HG02973 (cell line): Measurements from ENCODE around the gene SIX2.
"Not testable (repeated sequence)": the region's sequence is repeated elsewhere in the genome, so short reads cannot be mapped to it uniquely, and the experiment has no call there.

ENCODE experiments used
- ATAC-seq: cut with Tn5 transposase; IDR thresholded peaks from one replicate; pipeline ENCODE4 v1.9.1; 2021; ENCODE audit warnings: moderate library complexity; ENCODE audit not compliant: unreplicated experiment

SIX2 gene

DNA sequence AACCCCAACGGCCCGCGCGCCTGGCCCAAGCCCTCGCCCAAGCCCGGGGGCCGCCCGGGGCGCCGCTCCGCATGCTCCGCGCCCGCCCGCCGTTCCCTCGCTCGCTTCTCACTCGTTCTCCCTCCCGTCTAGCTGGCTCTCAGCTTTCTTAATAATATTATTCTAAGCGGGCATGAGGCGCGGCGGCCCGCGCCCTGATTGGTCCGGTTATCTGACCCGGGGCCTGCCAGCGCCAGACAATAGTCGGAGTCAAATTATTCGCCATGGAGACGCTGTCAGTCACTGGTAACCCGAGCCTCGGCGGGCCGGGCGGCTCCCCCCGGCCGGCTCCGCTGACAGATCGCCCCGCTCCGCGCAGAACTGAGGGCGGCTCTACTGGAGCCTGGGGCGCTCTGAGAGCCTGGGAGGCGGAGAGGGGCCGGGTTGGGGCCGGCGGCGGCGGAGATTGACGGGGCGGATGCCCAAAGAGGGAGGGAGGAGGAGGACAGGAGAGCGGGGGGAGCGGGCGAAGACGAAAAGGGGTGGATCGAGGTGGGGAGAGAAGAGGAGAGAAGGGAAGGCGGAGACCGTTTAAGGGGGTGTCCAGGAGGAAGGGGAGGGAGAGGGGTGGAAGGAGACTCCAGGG is at the start of gene SIX2:
Gene SIX2 (minus strand): TSS at position 150 of the 625 bp plus-strand sequence. CDS start 342 bp downstream, outside the sequence.
- no peak for ATAC-seq

DNA sequence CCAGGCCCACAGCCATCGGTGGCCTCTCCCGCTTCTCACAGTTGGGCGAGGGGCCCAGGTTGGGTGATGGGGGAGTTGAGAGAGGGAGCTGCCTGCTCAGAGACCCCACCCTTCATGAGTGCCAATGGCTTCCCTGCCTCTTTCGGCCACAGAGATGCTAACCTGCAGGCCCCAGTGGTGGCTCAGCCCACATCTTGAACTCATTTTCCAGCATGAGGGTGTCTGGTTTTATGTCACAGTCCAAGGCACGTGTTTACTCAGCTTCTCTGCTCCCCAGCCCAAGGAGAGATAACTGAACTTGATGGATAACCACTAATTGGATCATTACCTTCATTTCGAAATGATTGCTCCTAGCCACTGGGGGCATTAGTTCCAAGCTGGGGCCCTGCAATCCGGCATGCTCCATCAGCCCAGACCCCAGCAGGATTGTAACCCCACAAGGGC is 45.9 kb upstream of the SIX2 start:
- ATAC-seq = no peak

DNA sequence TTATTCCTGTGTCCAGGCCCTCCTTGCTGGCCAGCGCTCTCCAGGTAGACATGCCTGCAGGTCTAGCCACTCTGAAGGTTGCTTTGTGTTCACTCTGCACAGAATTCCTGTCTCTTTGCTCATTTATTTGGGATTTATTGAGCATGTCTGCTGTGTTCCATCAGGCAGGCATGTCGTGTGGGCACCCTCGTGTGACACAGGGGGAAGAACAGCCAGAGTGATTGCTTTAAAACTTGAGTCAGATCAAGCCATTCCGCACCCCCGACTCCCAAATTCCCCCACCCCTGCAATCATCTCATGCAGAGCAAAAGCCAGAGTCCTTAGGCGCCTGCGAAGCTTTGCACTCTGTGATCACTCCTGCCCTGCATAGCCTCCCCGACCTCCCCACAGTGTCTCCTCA is 44.7 kb upstream of the SIX2 start:
- no peak for ATAC-seq

DNA sequence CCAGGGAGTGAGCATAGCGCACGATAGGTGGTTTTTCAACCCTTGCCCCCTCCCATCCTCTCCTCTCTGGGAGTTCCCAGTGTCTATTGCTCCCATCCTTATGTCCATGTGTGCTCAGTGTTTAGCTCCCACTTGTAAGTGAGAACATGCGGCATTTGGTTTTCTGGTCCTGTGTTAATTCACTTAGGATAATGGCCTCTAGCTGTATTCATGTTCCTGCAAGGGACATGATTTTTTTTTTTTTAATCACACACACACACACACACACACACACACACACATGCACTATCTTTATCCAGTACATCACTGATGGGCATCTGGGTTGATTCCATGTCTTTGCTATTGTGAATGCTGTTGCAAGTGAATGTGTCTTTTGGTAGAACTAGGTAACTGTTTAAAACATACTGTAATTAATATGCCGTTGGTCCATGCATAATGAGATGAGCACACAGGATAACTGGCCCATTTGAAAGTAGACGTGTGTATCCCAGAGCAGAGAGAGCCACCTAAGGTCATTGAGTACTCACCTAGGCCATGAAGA is 43.2 kb upstream of the SIX2 start:
- no peak for ATAC-seq

DNA sequence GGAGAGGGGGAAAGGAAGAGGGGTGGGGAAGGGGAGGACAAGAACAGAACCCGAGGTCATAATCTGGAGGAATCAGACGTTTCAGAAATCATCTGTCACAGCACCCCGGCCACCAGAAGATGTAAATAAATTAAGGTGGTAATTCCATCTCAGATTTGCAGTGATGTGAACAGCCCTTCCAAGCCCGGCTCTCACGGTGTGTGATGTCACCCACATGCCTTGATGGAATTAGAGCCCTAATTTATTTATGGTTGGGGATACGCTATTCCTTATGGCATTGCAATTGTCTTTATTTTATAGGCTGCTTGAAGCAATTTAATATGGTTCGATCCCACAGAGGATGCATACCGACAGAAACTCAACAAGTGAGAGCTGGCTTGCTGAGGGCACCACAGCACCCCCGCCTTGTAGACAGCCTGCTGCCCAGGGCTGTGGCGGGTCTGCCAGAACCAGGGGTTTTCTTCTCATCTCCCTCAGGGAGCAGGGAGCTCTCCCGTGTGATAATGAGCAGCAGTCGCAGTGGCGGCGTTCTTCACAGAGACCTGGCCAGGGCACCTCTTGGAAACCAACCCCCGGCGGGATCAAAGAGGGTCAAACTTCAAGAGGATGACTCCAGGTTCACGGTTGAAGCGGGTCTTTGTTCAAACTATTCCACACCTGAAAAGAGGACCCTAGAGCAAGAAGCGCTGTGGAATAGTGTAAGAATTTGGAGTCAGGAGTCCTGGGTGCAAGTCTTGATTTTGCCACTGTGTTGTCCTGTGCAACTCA is 40.5 kb upstream of the SIX2 start:
- no peak for ATAC-seq

DNA sequence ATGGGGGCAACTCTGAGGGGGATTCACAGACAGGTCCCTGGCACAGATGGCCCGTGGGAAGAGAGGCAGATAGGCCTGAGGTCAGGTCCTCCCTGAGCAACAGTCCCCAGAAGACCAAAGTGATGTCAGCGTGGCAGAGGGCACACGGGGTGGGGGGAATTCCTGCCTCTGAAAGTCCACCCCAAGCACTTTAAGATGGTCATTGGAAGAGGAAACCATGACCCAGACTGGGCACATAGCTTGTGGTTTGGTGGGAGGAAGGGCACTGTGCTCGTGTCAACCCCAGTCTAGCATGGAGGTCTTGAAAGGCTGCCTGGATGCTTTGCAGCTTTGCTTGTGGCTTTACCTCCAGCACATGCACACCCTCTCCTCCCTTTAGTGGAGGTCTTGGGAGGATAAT is 38.0 kb upstream of the SIX2 start:
- ATAC-seq = no peak

DNA sequence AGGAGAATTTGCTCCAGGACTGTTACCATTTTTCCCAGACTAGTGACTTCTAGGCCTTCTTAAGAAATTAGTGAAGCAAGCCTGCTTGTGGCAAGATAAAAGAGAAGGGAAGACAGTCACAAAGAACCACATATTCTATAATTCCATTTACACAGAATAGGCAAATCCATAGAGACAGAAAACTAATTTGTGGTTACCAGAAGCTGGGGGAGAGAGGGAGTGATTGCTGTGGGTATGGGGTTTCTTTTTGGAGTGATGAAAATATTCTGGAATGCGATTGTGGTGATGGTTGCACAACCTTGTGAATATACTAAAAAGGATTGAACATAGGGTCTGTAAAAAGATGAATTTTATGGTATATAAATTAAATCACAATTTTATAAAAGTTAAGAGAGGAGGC is 37.5 kb upstream of the SIX2 start:
- ATAC-seq = no peak

DNA sequence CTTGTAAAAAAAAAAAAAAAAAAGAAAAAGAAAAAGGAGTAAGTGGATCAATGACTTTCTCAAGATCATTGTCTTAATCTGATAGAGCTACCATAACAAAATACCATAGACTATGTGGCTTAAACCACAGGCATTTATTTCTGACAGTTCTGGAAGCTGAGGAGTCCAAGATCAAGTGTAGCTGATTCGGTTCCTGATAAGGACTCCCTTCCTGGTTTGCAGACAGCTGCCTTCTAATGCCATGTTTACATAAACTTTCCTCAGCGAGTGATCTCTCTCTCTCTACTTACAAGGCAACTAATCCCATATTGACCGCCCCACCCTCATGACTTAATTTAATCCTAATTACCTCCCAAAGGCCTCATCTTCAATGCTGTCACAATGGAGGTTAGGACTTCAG is 36.5 kb upstream of the SIX2 start:
- ATAC-seq = no peak

DNA sequence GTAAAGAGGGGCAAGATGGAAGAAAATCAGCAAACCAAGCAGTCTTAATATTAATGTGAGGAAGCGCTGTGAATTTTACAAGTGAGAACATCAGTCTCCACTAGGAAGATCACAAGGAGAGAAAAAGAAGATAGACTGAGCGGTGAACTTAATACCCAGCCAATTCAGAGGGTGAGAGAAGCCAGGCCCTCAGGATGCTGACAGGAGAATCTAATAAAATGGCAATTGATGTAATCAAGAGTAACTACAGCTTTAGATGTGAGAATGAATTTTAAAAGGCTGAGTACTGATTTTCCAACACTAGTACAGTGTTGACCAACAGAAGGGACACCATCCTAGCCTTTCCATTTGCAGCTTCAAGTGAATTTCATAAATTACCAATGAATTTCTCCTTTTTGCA is 35.7 kb upstream of the SIX2 start:
- ATAC-seq = no peak

DNA sequence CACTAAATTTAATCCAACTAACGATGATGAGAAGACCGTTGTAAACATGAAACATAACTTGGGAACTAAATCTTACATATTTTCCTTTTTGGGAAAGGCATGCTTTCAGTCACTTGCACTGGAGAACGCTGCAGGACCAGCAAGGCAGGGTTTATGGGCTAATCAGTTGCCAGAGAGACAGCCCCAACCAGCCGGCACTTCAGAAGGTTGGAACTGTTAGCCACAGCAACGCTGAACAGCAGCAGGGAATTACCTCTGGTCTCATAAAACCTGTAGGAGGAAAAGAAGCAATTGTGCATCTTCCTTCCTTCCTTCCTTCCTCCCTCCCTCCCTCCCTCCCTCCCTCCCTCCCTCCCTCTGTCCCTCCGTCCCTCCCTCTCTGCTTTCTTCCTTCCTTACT is 33.9 kb upstream of the SIX2 start:
- no peak for ATAC-seq

DNA sequence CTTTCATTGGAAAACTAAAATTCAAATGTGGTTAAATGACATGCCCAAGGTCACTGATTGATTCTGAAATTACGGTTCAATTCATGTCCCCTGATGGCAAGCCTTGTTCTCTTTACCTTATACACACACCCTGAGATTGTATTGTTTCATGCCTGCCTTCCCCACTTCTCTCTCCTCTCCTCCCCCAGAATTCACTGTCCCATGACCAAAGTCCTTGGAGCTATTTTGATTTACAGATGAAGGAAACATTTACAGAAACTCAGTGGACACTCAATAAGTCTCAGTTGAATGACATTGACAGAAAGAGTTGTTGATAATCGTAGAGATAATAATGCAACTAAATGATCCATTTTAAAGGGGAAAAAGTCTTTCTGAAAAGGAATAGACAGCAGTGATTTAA is 33.1 kb upstream of the SIX2 start:
- no peak for ATAC-seq

DNA sequence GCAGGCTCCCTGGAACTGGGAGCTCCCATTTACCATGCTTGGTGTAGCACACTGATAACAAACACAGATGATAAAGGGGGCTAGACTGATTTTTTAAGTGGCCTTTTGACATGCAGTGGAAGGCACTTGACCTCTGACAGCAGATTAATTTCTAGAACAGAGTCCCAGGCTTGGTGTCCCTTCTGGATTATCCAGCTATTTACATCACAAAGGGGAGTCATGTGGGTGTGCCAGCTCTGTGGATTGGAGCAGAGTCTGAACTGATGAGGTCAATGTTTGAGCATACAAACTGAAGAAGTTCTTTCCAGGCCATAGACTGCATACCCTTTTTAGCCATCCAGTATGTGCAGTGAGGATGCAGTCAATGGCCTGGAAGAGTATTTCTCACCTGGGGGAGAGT is 31.5 kb upstream of the SIX2 start:
- ATAC-seq = no peak

DNA sequence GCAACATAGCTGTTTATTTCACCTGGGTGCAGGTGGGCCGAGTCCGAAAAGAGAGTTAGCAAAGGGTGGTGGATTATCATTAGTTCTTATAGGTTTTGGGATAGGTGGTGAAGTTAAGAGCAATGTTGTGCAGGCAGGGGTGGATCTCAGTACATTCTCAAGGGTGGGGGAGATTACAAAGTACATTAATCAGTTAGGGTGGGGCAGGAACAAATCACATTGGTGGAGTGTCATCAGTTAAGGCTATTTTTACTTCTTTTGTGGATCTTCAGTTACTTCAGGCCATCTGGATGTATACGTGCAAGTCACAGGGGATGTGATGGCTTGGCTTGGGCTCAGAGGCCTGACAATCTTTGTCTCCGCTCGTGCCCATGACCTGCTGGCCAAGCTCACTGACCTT is 30.6 kb upstream of the SIX2 start:
- not testable (repeated sequence) for ATAC-seq

DNA sequence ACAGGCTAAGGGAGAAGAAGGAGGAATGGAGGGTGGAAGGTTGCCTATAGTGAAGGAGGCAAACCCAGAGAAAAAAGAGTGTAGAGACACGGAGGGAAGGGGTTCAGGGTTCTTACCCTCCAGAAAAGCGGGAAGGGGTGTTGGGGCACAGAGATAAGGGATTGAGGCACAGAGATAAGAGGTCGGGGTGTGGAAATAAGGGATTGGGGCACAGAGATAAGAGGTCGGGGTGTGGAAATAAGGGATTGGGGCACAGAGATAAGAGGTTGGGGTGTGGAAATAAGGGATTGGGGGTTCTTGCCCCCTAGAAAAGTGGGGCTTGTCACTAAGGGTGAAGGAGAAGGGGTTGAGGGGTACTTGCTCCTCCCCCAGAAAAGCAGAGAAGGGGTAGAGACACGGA is 29.6 kb upstream of the SIX2 start:
- not testable (repeated sequence) for ATAC-seq

DNA sequence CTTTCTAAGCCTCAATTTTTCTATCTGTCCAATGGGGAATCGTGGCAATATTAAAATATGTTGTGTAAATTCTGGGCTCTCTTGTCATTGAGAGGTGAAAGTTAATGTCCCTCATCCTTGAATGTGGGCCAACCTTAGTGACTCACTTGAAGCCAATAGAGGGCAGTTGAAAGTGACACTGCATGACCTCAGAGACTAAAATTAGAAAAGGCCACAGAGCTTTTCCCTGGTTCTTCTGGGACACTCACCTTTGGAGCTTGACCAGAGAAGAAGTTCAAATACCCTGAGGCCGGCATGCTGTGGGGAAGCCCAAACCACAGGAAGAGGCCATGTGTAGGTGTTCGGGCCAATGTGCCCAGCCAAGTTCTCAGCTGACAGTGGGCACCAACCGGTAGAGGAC is 24.1 kb upstream of the SIX2 start:
- no peak for ATAC-seq

DNA sequence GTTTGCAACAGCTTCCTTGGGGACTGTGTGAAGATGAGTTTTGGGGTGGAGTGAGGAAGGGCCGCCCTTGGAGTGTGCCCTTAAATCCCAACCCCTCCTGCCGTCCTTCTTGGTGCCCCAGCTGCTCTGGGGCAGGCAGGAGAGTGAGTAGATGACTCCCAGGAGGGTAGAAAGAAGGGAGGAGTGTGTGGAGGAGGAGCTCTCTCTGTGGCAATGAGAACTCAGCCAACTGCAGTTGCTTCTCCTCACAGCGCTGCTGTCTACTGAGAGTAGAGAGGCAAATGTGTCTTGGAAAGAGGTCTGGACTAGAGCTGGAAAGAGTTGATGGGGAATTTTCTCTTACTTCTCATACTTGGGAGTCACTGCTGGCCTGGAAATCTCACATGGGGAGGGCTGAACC is 21.8 kb upstream of the SIX2 start:
- no peak for ATAC-seq

DNA sequence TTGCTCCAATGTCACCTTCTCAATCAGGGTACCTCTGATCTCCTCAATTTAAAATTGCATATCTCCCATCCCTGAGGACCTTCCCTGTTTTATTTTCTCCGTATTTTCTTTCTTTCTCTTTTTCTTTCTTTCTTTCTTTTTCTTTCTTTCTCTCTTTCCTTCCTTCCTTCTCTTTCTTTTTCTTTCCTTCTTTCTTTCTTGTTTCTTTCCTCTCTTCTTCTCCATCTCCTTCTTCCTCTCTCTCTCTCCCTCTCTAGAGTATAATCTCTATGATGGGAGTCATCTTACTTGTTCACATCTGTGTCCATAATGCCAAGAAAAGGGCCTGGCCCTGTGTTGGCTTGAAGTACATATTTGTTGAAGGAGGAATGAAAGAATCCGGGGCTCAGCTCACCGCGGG is 21.3 kb upstream of the SIX2 start:
- ATAC-seq = no peak

DNA sequence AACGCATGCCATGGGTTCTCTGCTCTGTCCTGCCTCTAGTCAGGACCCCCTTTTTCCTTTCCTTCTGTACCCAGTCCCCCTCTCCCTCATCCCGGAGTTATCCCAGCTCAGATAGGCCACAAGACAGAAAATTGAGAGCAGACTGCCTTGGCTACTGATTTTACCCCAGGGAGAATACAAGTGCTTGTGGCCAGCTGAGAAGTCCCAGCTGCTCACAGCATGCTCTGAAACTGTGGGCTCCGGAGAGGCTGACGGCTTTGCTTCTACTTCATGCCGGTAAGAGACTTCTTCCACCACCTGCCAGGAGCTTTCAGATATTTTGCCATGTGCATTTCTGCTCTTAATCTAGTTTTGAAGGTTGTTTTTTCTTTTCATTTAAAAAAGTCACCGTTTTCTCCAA is 20.0 kb upstream of the SIX2 start:
- ATAC-seq = no peak

DNA sequence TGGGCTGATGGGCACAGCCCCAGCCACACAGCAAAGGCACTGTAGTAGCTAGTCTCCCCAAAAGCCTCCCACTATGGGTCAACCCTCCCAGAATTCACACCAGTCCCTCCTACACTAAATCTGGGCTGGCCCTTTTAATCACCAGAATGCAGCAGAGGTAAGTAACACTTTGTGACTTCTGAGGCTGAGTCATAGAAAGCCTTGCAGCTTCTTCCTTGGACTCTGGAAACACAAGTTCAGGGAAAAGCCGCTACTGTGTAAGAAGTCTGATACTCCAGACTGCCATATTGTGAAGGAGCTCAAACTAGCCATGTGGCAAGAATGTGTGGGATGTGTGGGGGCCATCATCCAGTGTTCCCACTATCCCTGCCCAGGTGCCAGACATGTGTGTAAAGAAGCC is 19.0 kb upstream of the SIX2 start:
- no peak for ATAC-seq

DNA sequence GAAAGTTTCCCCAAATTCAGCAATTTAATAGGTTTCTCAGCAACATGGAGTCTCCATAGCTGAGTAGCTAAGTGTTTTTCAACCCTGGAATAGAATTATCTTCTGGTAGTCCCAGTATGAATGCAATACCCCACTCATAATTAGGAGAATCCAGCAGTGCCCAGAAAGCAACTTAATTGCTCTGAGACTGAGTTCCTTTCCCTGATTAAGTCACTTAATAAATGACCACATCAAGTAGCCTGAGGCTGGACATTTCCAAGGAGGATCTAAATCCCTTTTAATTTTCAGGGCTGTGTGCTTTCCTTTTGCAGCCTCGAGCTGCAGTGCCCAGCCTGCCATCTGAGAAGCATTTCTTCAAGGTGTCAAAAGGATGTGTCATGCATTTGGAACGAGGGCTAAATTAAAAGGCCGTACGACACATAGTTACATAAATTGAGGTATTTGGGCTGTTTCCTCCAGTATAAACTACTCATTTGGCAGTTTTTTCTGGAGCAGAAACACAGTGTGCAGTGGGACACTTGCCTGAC is 17.7 kb upstream of the SIX2 start:
- ATAC-seq = no peak

DNA sequence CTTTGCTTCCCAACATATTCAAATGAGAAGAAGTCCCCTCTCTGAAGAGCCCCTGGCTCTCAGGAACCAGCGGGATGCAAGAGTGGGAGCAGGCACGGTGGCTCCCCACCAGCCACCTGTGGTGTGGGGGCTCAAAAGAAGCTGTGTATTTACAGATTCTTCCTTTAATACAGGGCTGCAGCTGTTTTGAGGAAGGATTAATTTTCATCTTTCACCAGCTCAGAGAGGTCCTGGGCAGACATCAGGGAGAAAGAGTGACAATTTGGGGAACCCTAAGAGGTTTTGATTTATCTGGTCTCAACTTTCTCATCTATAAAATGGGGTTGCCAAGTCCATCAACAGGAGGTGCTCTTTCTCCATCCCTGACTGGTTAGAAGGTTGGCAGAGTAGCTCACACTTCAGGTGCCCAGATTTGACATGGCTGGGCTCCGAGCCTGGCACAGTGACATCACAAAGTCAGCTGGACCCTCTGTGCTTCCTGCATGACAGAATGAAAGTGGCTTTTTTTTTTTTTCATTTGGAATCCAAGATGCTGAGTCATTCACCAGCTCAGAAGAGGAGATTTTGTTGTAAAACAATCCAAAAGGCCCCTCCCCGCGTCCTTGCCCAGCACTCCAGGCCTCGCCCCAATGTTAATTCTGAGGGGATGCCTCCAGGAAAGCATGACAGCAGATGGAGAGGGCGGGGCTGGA is 15.5 kb upstream of the SIX2 start:
- no peak for ATAC-seq

DNA sequence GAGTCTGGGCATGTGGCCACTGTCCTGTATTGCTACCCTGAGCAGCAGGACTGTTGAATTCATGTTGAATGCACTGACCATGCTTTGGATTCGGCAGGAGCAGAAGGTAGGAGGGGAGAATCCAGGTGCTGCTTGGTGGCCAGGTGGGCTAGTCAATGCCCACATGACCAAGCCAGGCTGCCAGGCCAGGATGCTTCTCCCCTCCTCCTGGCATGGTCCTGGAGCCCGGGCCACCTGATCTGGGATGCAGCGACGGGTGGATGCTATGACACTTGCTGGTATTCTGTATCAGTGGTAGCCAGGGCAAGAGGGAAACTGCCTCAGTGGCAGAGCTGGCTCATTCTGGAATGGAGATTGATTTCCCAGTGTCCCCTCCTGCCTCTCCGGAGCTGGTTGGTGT is 14.8 kb upstream of the SIX2 start:
- no peak for ATAC-seq
